Glutamatergic neuron (in vitro differentiated cells): ENCODE results near the gene NUDT3. TPM values are rescaled to one million over a fixed set of nuclear protein-coding genes. Genes with fewer than 3 reads are reported as not detected.

Experiments used
- DNase-seq: peaks from one replicate; pipeline ENCODE4 v3.0.0; 2022
- H3K27ac Mint-ChIP-seq: one replicate; pipeline ENCODE4 v1.8.0; 2020; ENCODE audit warnings: mild to moderate bottlenecking, mixed read lengths, inconsistent platforms; ENCODE audit not compliant: unreplicated experiment
- H3K27me3 Mint-ChIP-seq: one replicate; pipeline ENCODE4 v1.8.0; 2020; ENCODE audit warnings: mild to moderate bottlenecking, moderate library complexity, mixed read lengths, inconsistent platforms; ENCODE audit not compliant: unreplicated experiment
- H3K36me3 Mint-ChIP-seq: one replicate; pipeline ENCODE4 v1.8.0; 2020; ENCODE audit warnings: mild to moderate bottlenecking, mixed read lengths, inconsistent platforms; ENCODE audit not compliant: unreplicated experiment
- H3K4me1 Mint-ChIP-seq: one replicate; pipeline ENCODE4 v1.8.0; 2020; ENCODE audit warnings: mild to moderate bottlenecking, low read depth, mixed read lengths, inconsistent platforms; ENCODE audit not compliant: unreplicated experiment
- H3K4me3 Mint-ChIP-seq: one replicate; pipeline ENCODE4 v1.8.0; 2020; ENCODE audit warnings: mild to moderate bottlenecking, mixed read lengths, inconsistent platforms; ENCODE audit not compliant: unreplicated experiment
- H3K9me3 Mint-ChIP-seq: one replicate; pipeline ENCODE4 v1.8.0; 2020; ENCODE audit warnings: mild to moderate bottlenecking, moderate library complexity, mixed read lengths, inconsistent platforms; ENCODE audit not compliant: unreplicated experiment
- total RNA-seq: library from RNA; stranded (reverse); fragmentation: NEBNext Ultra II Directional; extraction: Animal tissue kit (Norgen Biotek cat#: 25700); gene quantifications from one replicate; pipeline ENCODE4 v1.2.1, GENCODE V29; 2021; ENCODE audit not compliant: unreplicated experiment
- TF ChIP-seq, protein P1 (sequence below): fragments of 200-600 bp; sonication (generic); IDR thresholded peaks from one replicate; pipeline ENCODE4 v1.5.0; 2021; ENCODE audit not compliant: partially characterized antibody, unreplicated experiment

Gene NUDT3
- total RNA-seq, 1 donor from 2014 or later, result 76.1 TPM

DNA sequence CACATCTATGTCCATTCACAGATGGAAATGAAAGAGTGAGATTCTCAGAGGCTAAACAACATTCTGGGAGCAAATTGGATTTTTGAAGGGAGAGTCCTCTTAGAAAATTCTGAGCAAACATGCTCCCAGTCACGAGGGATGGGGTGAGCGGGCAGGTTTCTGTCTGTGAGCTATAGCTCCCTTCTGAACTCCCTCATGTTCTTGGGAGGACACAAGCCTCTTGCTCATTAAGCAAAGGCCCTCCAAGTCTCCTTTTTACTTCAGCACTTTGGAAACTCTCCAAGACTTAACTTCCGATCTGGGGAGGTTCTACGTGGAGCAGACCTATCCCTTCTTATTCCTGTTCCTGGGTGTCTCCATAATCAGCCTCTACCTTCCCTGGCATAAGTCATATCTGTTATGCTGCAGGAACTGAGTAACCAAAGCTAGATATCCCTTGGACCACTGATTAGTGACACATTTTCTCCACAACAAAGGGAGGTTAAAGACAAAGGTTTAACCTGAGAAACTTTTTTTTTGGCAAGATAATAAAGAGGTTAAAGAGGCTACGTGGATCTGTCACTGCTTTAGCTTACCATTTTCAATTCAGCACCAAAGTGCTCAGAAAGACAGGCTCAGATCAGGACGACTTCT lies 110.7 kb downstream of the NUDT3 start:
- H3K27ac Mint-ChIP-seq, result no peak overlapping the region
- DNase-seq, result no peak
- H3K4me3 Mint-ChIP-seq, result no peak overlapping the region
- TF ChIP-seq, protein P1, sequence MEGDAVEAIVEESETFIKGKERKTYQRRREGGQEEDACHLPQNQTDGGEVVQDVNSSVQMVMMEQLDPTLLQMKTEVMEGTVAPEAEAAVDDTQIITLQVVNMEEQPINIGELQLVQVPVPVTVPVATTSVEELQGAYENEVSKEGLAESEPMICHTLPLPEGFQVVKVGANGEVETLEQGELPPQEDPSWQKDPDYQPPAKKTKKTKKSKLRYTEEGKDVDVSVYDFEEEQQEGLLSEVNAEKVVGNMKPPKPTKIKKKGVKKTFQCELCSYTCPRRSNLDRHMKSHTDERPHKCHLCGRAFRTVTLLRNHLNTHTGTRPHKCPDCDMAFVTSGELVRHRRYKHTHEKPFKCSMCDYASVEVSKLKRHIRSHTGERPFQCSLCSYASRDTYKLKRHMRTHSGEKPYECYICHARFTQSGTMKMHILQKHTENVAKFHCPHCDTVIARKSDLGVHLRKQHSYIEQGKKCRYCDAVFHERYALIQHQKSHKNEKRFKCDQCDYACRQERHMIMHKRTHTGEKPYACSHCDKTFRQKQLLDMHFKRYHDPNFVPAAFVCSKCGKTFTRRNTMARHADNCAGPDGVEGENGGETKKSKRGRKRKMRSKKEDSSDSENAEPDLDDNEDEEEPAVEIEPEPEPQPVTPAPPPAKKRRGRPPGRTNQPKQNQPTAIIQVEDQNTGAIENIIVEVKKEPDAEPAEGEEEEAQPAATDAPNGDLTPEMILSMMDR, result no peak
- peaks cover 26% of the 10 kb centered on the region for H3K4me1 Mint-ChIP-seq
- no peaks in the 10 kb centered on the region for H3K27me3 Mint-ChIP-seq
- H3K36me3 Mint-ChIP-seq, result peaks cover 6% of the 10 kb centered on the region
- H3K9me3 Mint-ChIP-seq, result peaks cover 3% of the 10 kb centered on the region

DNA sequence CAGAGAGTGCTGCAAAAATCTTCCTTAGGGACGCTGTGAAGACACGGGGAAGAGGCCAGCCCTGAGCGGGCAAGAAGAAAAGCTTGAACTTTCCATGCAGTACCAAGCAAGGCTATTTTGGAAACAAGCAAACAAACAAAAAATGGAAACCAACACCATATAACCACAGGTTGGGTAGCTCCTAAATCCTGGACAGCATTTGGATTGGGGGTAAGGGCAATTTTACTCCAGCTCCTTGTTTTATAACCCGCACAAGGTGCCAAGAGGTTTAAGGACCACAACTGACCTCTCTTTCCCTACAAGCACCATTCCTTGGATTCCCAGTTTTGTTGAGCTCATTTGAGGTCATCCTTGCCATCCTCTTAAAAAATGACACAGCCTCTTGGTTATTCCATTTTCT lies 112.3 kb downstream of the NUDT3 start:
- TF ChIP-seq, protein P1, result no peak
- H3K4me1 Mint-ChIP-seq, result peaks cover 21% of the 10 kb centered on the region
- H3K27ac Mint-ChIP-seq, result no peak overlapping the region
- peaks cover 3% of the 10 kb centered on the region for H3K9me3 Mint-ChIP-seq
- peaks cover 6% of the 10 kb centered on the region for H3K36me3 Mint-ChIP-seq
- peaks cover 2% of the 10 kb centered on the region for H3K27me3 Mint-ChIP-seq
- H3K4me3 Mint-ChIP-seq, result no peak overlapping the region
- no peak for DNase-seq

DNA sequence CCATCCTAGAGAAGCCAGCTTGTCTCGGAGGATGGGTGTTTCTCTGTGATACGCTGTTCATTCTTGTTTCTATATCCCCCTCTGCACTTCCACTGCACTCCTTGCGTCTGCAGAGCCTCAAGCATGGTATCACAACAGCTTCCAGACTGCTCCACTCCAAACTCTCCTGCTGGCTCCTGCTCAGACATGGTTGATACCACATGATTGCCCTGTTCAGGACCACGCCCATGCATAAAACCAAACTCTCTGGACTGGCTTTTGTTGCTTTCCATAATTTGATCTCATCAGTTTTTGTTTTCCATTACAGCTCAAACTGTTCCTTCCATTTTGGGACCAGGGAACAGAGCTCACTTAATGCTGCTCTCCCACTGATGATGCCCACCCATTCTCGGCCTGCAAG lies 113.6 kb downstream of the NUDT3 start:
- Mint-ChIP-seq H3K4me3 (no peak overlapping the region), H3K27me3 (peaks cover 2% of the 10 kb centered on the region), H3K36me3 (peaks cover 10% of the 10 kb centered on the region), H3K27ac (no peak overlapping the region), H3K9me3 (peaks cover 3% of the 10 kb centered on the region), H3K4me1 (peaks cover 12% of the 10 kb centered on the region)
- TF ChIP-seq, protein P1, result no peak
- DNase-seq, result no peak

DNA sequence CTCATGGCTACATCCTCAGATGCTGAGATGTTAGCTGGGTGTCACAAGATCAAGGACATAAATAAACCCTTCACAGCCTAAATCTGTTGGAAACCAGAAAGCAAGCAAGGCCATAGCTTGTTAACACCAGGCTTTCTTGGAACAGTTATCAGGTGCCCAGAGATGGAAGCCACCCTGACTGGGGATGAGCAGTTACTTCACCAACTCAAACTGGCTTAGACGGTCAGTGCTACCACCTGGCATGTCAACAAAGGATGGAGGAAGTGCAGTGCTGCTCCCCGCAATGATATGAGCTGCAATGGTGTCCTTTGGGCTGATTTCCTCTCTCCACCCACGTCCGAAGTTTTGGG lies 114.7 kb downstream of the NUDT3 start:
- TF ChIP-seq, protein P1, result no peak
- no peak overlapping the region for H3K4me3 Mint-ChIP-seq
- DNase-seq, result no peak
- peaks cover 10% of the 10 kb centered on the region for H3K36me3 Mint-ChIP-seq
- H3K9me3 Mint-ChIP-seq, result peaks cover 3% of the 10 kb centered on the region
- H3K27ac Mint-ChIP-seq, result no peak overlapping the region
- peaks cover 12% of the 10 kb centered on the region for H3K4me1 Mint-ChIP-seq
- H3K27me3 Mint-ChIP-seq, result peaks cover 2% of the 10 kb centered on the region

DNA sequence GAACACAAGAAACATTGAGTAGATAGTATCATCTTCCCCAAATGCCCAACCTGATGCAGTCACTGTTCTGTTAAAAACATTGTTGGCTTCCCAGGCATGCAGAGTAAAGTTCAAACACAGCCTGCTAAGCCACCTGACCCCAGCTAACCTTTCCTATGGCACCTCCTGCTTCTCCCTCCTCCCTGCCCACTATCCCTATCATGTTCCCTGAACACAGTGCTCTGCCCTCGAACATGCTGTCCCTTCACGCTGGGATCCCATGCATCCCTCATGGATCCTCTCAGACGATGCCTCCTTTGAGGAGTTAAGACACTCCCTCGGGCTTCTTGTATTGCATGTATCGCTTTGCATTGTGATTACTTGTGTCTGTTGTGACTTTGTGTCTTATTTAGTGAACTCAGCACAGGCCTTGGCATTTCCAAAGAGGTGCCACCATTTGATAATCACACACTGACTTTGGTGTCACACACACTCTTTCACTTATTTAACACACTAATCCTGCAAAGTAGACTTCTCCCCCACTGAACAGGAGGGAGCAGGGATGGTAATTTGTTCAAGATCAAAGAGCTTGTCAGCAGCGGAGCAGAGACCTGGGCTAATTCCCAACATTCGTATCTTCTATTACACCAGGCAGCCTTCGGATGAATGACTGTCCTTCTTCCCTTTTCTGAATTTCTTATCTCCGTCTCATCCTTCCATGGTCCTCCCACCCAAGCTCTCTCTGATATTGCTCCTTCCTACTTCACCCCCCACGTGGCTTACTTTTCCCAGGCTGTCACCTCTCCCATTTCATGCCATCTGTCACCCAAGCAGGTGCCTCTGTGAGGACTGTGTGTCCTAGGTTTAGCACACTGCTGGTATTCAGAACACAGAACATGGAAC lies 115.3 kb downstream of the NUDT3 start:
- peaks cover 2% of the 10 kb centered on the region for H3K27me3 Mint-ChIP-seq
- peaks cover 10% of the 10 kb centered on the region for H3K36me3 Mint-ChIP-seq
- H3K27ac Mint-ChIP-seq, result no peak overlapping the region
- H3K4me3 Mint-ChIP-seq, result no peak overlapping the region
- H3K4me1 Mint-ChIP-seq, result peaks cover 11% of the 10 kb centered on the region
- H3K9me3 Mint-ChIP-seq, result peaks cover 2% of the 10 kb centered on the region
- TF ChIP-seq, protein P1, result no peak
- no peak for DNase-seq
